CD4-positive, alpha-beta memory T cell (primary cell): Measurements from ENCODE around the gene PITX3. TPM values are rescaled to one million over a fixed set of nuclear protein-coding genes. Genes with fewer than 3 reads are reported as not detected.

Experiments
- CTCF ChIA-PET: fragments of 350-600 bp; sonication (Branson Sonifier 250); formaldehyde crosslinking; loops from one replicate; lab custom pipeline; 2021; ENCODE audit warnings: inconsistent platforms; ENCODE audit not compliant: partially characterized antibody; lab: Charles Lee
- POLR2A ChIA-PET: fragments of 350-600 bp; sonication (Branson Sonifier 250); formaldehyde crosslinking; loops from one replicate; lab custom pipeline; 2021; ENCODE audit not compliant: partially characterized antibody; lab: Charles Lee
- DNase-seq, 5 donors: peaks; one replicate each; pipeline versions ENCODE4 v3.0.0 to v3.0.0-alpha.2; 2020 to 2022; ENCODE audit warnings: mixed read lengths in 1 of 5
- H3K27ac ChIP-seq: one replicate; pipeline ENCODE4 v1.7.0; 2013; ENCODE audit warnings: low read depth, low read length
- H3K27me3 ChIP-seq: 2 replicates; pipeline ENCODE4 v1.7.0; 2013; ENCODE audit warnings: mild to moderate bottlenecking, low read length, moderate library complexity; ENCODE audit not compliant: insufficient read depth
- H3K36me3 ChIP-seq: 2 replicates; pipeline ENCODE4 v1.7.0; 2013; ENCODE audit warnings: mild to moderate bottlenecking, low read length, moderate library complexity; ENCODE audit not compliant: insufficient read depth
- H3K4me1 ChIP-seq: 2 replicates; pipeline ENCODE4 v1.7.0; 2013; ENCODE audit warnings: mild to moderate bottlenecking, low read length, moderate library complexity; ENCODE audit not compliant: insufficient read depth
- H3K4me3 ChIP-seq, 2 donors: one replicate each; pipeline ENCODE4 v1.7.0; 2013; ENCODE audit warnings: low read length in 2 of 2, mild to moderate bottlenecking in 1 of 2
- H3K9me3 ChIP-seq, 2 donors: one replicate each; pipeline ENCODE4 v1.7.0; 2013; ENCODE audit warnings: low read length in 2 of 2, control low read depth in 1 of 2; ENCODE audit not compliant: control insufficient read depth in 1 of 2
- H3K27ac Mint-ChIP-seq, 7 donors: one replicate each; pipeline ENCODE4 v1.8.0; 2020 to 2021; ENCODE audit warnings: mixed read lengths in 7 of 7, mild to moderate bottlenecking in 6 of 7, inconsistent platforms in 3 of 7, moderate library complexity in 3 of 7
- H3K27me3 Mint-ChIP-seq, 2 donors: one replicate each; pipeline ENCODE4 v1.8.0; 2020 to 2021; ENCODE audit warnings: mixed read lengths in 2 of 2
- H3K36me3 Mint-ChIP-seq, 2 donors: one replicate each; pipeline ENCODE4 v1.8.0; 2020 to 2021; ENCODE audit warnings: mixed read lengths in 2 of 2, inconsistent platforms in 1 of 2, mild to moderate bottlenecking in 1 of 2
- H3K4me1 Mint-ChIP-seq, 4 donors: one replicate each; pipeline ENCODE4 v1.8.0; 2020 to 2021; ENCODE audit warnings: mixed read lengths in 4 of 4, mild to moderate bottlenecking in 1 of 4
- H3K4me3 Mint-ChIP-seq, 8 donors: one replicate each; pipeline ENCODE4 v1.8.0; 2020 to 2021; ENCODE audit warnings: mixed read lengths in 8 of 8, mild to moderate bottlenecking in 7 of 8, moderate library complexity in 6 of 8, inconsistent platforms in 3 of 8
- H3K9me3 Mint-ChIP-seq, 8 donors: one replicate each; pipeline ENCODE4 v1.8.0; 2020 to 2021; ENCODE audit warnings: mixed read lengths in 8 of 8, mild to moderate bottlenecking in 5 of 8, inconsistent platforms in 3 of 8, moderate library complexity in 1 of 8
- intact Hi-C: fragments of 100-400 bp; cut with micrococcal nuclease; formaldehyde crosslinking; loops from one replicate; pipeline ENCODE4 v1.15.1; 2023
- polyA plus RNA-seq, 2 donors: library from polyadenylated mRNA; unstranded; fragments of 300-500 nt; fragmentation: Illumina TruSeq; gene quantifications; one replicate each; pipeline ENCODE4 v1.2.3, GENCODE V29; 2021
- total RNA-seq, 2 experiments: library from RNA; stranded (reverse); gene quantifications; one replicate each; pipeline ENCODE4 v1.2.3, GENCODE V29; 2021

Gene PITX3
- total and polyA plus RNA-seq, 4 experiments from 2014 or later, result not detected

GRCh38 chr10:102245932-102246251 lies 4.6 kb upstream of the PITX3 start:
- ChIA-PET CTCF (interaction anchor here (1.1 to 3.6 kb wide), 7 partner anchors 8 to 178 kb away, joined by 3 to 31 read pairs (median 4); no protein-coding TSS in a partner anchor), POLR2A (interaction anchor here (0.7 to 2.4 kb wide), 16 partner anchors 9 to 1214 kb away, joined by 3 to 14 read pairs (median 4); partner anchors contain the start of genes ACTR1A, DPCD, ELOVL3 and FBXL15)
- intact Hi-C loops, result loop anchor here (1.0 to 2.0 kb wide), 9 partner anchors 15 to 893 kb away; partner anchors contain the start of genes ELOVL3, NOLC1 and SUFU
- H3K4me3 ChIP-seq, result peak overlapping the region; percentile 51 to 94
- peak overlapping the region; percentile 96 for H3K27ac ChIP-seq
- H3K4me3 Mint-ChIP-seq, result peak overlapping the region; percentile 84 to 99 (median 98)
- H3K27ac Mint-ChIP-seq, result peak overlapping the region; percentile 89 to 98 (median 97)
- no peaks in the 10 kb centered on the region for H3K9me3 ChIP-seq
- peaks cover 60% of the 10 kb centered on the region for H3K4me1 ChIP-seq
- no peaks in the 10 kb centered on the region for H3K9me3 Mint-ChIP-seq
- H3K36me3 Mint-ChIP-seq, result peaks cover 7 to 12% of the 10 kb centered on the region in 2 donors
- DNase-seq, result no peak
- peaks cover 5% of the 10 kb centered on the region for H3K27me3 ChIP-seq
- peaks cover 3 to 15% of the 10 kb centered on the region in 2 donors for H3K27me3 Mint-ChIP-seq
- H3K36me3 ChIP-seq, result peaks cover 7% of the 10 kb centered on the region
- H3K4me1 Mint-ChIP-seq, result peaks cover 37 to 62% (median 49%) of the 10 kb centered on the region in 4 donors

- H3K36me3 ChIP-seq, result peaks cover 7% of the 10 kb centered on the region
- peak; percentile 95 to 98 (median 96) for DNase-seq
- Mint-ChIP-seq H3K9me3 (no peaks in the 10 kb centered on the region), H3K27ac (peak within 1 kb of the TSS; percentile 89 to 98 (median 97)), H3K27me3 (peaks cover 3 to 16% of the 10 kb centered on the region in 2 donors), H3K36me3 (peaks cover 7 to 12% of the 10 kb centered on the region in 2 donors), H3K4me3 (peak within 1 kb of the TSS; percentile 84 to 99 (median 98)), H3K4me1 (peaks cover 38 to 66% (median 50%) of the 10 kb centered on the region in 4 donors)
- intact Hi-C loops, result loop anchor here (1.0 to 2.0 kb wide), 9 partner anchors 14 to 893 kb away; partner anchors contain the start of genes ELOVL3, NOLC1 and SUFU
- peak within 1 kb of the TSS; percentile 51 to 94 for H3K4me3 ChIP-seq
- peaks cover 64% of the 10 kb centered on the region for H3K4me1 ChIP-seq
- CTCF ChIA-PET, result interaction anchor here (1.1 to 3.6 kb wide), 7 partner anchors 8 to 178 kb away, joined by 3 to 31 read pairs (median 4); no protein-coding TSS in a partner anchor
- H3K27me3 ChIP-seq, result peaks cover 6% of the 10 kb centered on the region
- POLR2A ChIA-PET, result interaction anchor here (0.6 to 2.4 kb wide), 19 partner anchors 9 to 1213 kb away, joined by 3 to 14 read pairs (median 4); partner anchors contain the start of genes ACTR1A, DPCD, ELOVL3 and FBXL15
- no peaks in the 10 kb centered on the region for H3K9me3 ChIP-seq
- peak within 1 kb of the TSS; percentile 96 for H3K27ac ChIP-seq
Measured at GRCh38 chr10:102245082-102245931, 4.0 kb upstream of the PITX3 start, which contains the start of gene GBF1. GBF1 (plus strand) TSS chr10:102245532; CDS start chr10:102258939, 13,407 bp downstream.

GRCh38 chr10:102243309-102243708 lies 2.0 kb upstream of the PITX3 start:
- no peak overlapping the region for H3K4me3 ChIP-seq
- H3K4me1 Mint-ChIP-seq, result peaks cover 36 to 57% (median 43%) of the 10 kb centered on the region in 4 donors
- H3K27ac Mint-ChIP-seq, result no peak overlapping the region
- intact Hi-C loops, result no loop called here
- H3K27me3 ChIP-seq, result peaks cover 6% of the 10 kb centered on the region
- POLR2A ChIA-PET, result no interaction called here
- peak overlapping the region in 6 of 8 donors; percentile 5 to 70 (median 20) for H3K4me3 Mint-ChIP-seq
- no peak overlapping the region for H3K27ac ChIP-seq
- CTCF ChIA-PET, result interaction anchor here (1.2 to 3.6 kb wide), 2 partner anchors 13 kb away, joined by 3 to 31 read pairs; no protein-coding TSS in a partner anchor
- H3K36me3 ChIP-seq, result peaks cover 6% of the 10 kb centered on the region
- peaks cover 3 to 16% of the 10 kb centered on the region in 2 donors for H3K27me3 Mint-ChIP-seq
- peaks cover 50% of the 10 kb centered on the region for H3K4me1 ChIP-seq
- no peaks in the 10 kb centered on the region for H3K9me3 ChIP-seq
- DNase-seq, result no peak
- no peaks in the 10 kb centered on the region for H3K9me3 Mint-ChIP-seq
- H3K36me3 Mint-ChIP-seq, result peaks cover 4 to 9% of the 10 kb centered on the region in 2 donors

GRCh38 chr10:102242118-102242485 lies 790 bp upstream of the PITX3 start:
- POLR2A ChIA-PET, result no interaction called here
- Mint-ChIP-seq H3K36me3 (peaks cover 0 to 5% of the 10 kb centered on the region in 2 donors), H3K9me3 (no peaks in the 10 kb centered on the region), H3K27me3 (peaks cover 3 to 16% of the 10 kb centered on the region in 2 donors), H3K27ac (peak overlapping the region in 4 of 7 donors; percentile 1 to 90 (median 50)), H3K4me3 (peak overlapping the region; percentile 81 to 92 (median 88)), H3K4me1 (peaks cover 28 to 45% (median 32%) of the 10 kb centered on the region in 4 donors)
- intact Hi-C loops, result no loop called here
- peak in 1 of 5 donors; percentile 9 for DNase-seq
- H3K27me3 ChIP-seq, result peaks cover 6% of the 10 kb centered on the region
- H3K36me3 ChIP-seq, result no peaks in the 10 kb centered on the region
- no peak overlapping the region for H3K27ac ChIP-seq
- H3K9me3 ChIP-seq, result no peaks in the 10 kb centered on the region
- H3K4me1 ChIP-seq, result peaks cover 38% of the 10 kb centered on the region
- peak overlapping the region; percentile 27 to 57 for H3K4me3 ChIP-seq
- CTCF ChIA-PET, result interaction anchor here (1.2 to 3.1 kb wide), 2 partner anchors 11 to 12 kb away, joined by 3 to 32 read pairs; no protein-coding TSS in a partner anchor

GRCh38 chr10:102241032-102241443 lies 274 bp downstream of the PITX3 start:
- POLR2A ChIA-PET, result interaction anchor here (0.9 to 2.0 kb wide), 4 partner anchors 9 to 15 kb away, joined by 3 to 10 read pairs (median 4); partner anchors contain the start of gene ELOVL3
- Mint-ChIP-seq H3K27ac (no peak overlapping the region), H3K9me3 (no peaks in the 10 kb centered on the region), H3K4me1 (peaks cover 17 to 34% (median 21%) of the 10 kb centered on the region in 4 donors), H3K4me3 (peak overlapping the region; percentile 53 to 84 (median 66)), H3K36me3 (peaks cover 0 to 1% of the 10 kb centered on the region in 2 donors), H3K27me3 (peaks cover 3 to 16% of the 10 kb centered on the region in 2 donors)
- Histone ChIP-seq H3K9me3 (no peaks in the 10 kb centered on the region), H3K4me1 (peaks cover 28% of the 10 kb centered on the region), H3K36me3 (no peaks in the 10 kb centered on the region), H3K27me3 (peaks cover 6% of the 10 kb centered on the region), H3K4me3 (peak overlapping the region in 1 of 2 donors; percentile 57), H3K27ac (no peak overlapping the region)
- peak in 1 of 5 donors; percentile 10 for DNase-seq
- intact Hi-C loops, result loop anchor here (1.0 kb wide), 1 partner anchor 10 kb away; no protein-coding TSS in a partner anchor
- CTCF ChIA-PET, result interaction anchor here (3.1 to 24.6 kb wide), 2 partner anchors 10 to 111 kb away, joined by 32 to 549 read pairs; no protein-coding TSS in a partner anchor

- peaks cover 3 to 16% of the 10 kb centered on the region in 2 donors for H3K27me3 Mint-ChIP-seq
- CTCF ChIA-PET, result interaction anchor here (3.1 to 24.6 kb wide), 2 partner anchors 10 to 111 kb away, joined by 32 to 549 read pairs; no protein-coding TSS in a partner anchor
- no peaks in the 10 kb centered on the region for H3K36me3 ChIP-seq
- H3K27ac ChIP-seq, result no peak overlapping the region
- intact Hi-C loops, result loop anchor here (1.0 kb wide), 1 partner anchor 9 kb away; no protein-coding TSS in a partner anchor
- no peak for DNase-seq
- H3K4me3 ChIP-seq, result no peak overlapping the region
- H3K27me3 ChIP-seq, result peaks cover 6% of the 10 kb centered on the region
- H3K36me3 Mint-ChIP-seq, result peaks cover 0 to under 1% of the 10 kb centered on the region in 2 donors
- peaks cover 26% of the 10 kb centered on the region for H3K4me1 ChIP-seq
- no peaks in the 10 kb centered on the region for H3K9me3 Mint-ChIP-seq
- POLR2A ChIA-PET, result interaction anchor here (0.9 to 2.0 kb wide), 5 partner anchors 9 to 15 kb away, joined by 3 to 10 read pairs (median 4); partner anchors contain the start of gene ELOVL3
- H3K4me3 Mint-ChIP-seq, result peak overlapping the region; percentile 14 to 84 (median 55)
- peaks cover 16 to 29% (median 19%) of the 10 kb centered on the region in 4 donors for H3K4me1 Mint-ChIP-seq
- no peaks in the 10 kb centered on the region for H3K9me3 ChIP-seq
- no peak overlapping the region for H3K27ac Mint-ChIP-seq
Measured at GRCh38 chr10:102240467-102241031, 763 bp downstream of the PITX3 start.
